A673 (cell line): ENCODE data around the gene TNRC6A. TPM values are rescaled to one million over a fixed set of nuclear protein-coding genes. Genes with fewer than 3 reads are reported as not detected.

Experiments
- BruUV-seq: library from RNA; stranded (reverse); fragments of 400-500 nt; replicated peaks from 2 replicates; lab custom pipeline; 2021; lab: Mats Ljungman, UMichigan
- CTCF ChIA-PET: fragments of 300-600 bp; sonication (Branson Sonifier 250); formaldehyde crosslinking; loops from one replicate; lab custom pipeline; 2022; ENCODE audit warnings: antibody characterized with exemption; lab: Charles Lee
- POLR2A ChIA-PET: fragments of 300-600 bp; sonication (Branson Sonifier 250); formaldehyde crosslinking; loops from one replicate; lab custom pipeline; 2022; ENCODE audit warnings: antibody characterized with exemption; ENCODE audit not compliant: low non-redundant PET; lab: Charles Lee
- DNase-seq: peaks from one replicate; pipeline ENCODE4 v3.0.0-alpha.2; 2015; ENCODE audit warnings: low spot score
- H3K27ac ChIP-seq: fragments of 200-600 bp; sonication (generic); 2 replicates; pipeline ENCODE4 v1.5.1; 2016; ENCODE audit warnings: mixed run types, low read depth, mild to moderate bottlenecking, mixed read lengths, antibody characterized with exemption, low read length; ENCODE audit not compliant: poor library complexity, severe bottlenecking
- H3K27me3 ChIP-seq: fragments of 200-600 bp; sonication (generic); replicated peaks from 2 replicates; pipeline ENCODE4 v1.6.1; 2017; ENCODE audit warnings: mixed run types, low read depth, mild to moderate bottlenecking, mixed read lengths, antibody characterized with exemption, low read length; ENCODE audit not compliant: insufficient read depth, poor library complexity
- H3K36me3 ChIP-seq: fragments of 200-600 bp; sonication (generic); 2 replicates; pipeline ENCODE4 v1.6.1; 2016; ENCODE audit warnings: mixed run types, mild to moderate bottlenecking, mixed read lengths, antibody characterized with exemption, low read length; ENCODE audit not compliant: insufficient read depth, poor library complexity, severe bottlenecking
- H3K4me1 ChIP-seq: fragments of 200-600 bp; sonication (generic); 2 replicates; pipeline ENCODE4 v1.6.1; 2017; ENCODE audit warnings: mixed run types, mild to moderate bottlenecking, mixed read lengths, antibody characterized with exemption, low read length; ENCODE audit not compliant: insufficient read depth, poor library complexity, severe bottlenecking
- H3K4me3 ChIP-seq: fragments of 200-600 bp; sonication (generic); 2 replicates; pipeline ENCODE4 v1.5.1; 2016; ENCODE audit warnings: low read depth, mixed run types, mild to moderate bottlenecking, mixed read lengths, low read length; ENCODE audit not compliant: poor library complexity, severe bottlenecking
- H3K9me3 ChIP-seq: fragments of 200-600 bp; sonication (generic); 2 replicates; pipeline ENCODE4 v1.6.1; 2016; ENCODE audit warnings: mixed run types, low read depth, mild to moderate bottlenecking, mixed read lengths, antibody characterized with exemption, low read length; ENCODE audit not compliant: poor library complexity, severe bottlenecking
- EZH2 ChIP-seq: fragments of 200-600 bp; sonication (generic); IDR thresholded peaks from 2 replicates; pipeline ENCODE4 v1.6.1; 2017; ENCODE audit warnings: borderline replicate concordance, low read depth, mild to moderate bottlenecking, mixed read lengths, antibody characterized with exemption, low read length; ENCODE audit not compliant: poor library complexity, severe bottlenecking
- intact Hi-C: fragments of 100-400 bp; cut with micrococcal nuclease; formaldehyde crosslinking; loops from one replicate; pipeline ENCODE4 v1.10.0; 2022; ENCODE audit not compliant: unreplicated experiment
- total RNA-seq: library from RNA; stranded (reverse); gene quantifications from 2 replicates; pipeline ENCODE4 v1.2.3, GENCODE V29; 2021
- TF ChIP-seq, protein P1 (sequence below): fragments of 300-800, 200-600 bp; sonication (generic); conservative IDR thresholded peaks from 2 replicates; pipeline ENCODE4 v1.5.1; 2017; ENCODE audit warnings: low read depth, mild to moderate bottlenecking, antibody characterized with exemption, low read length, moderate library complexity, mixed read lengths

Gene TNRC6A
- total RNA-seq, 1 experiment from 2014 or later, result 90.8 TPM

DNA sequence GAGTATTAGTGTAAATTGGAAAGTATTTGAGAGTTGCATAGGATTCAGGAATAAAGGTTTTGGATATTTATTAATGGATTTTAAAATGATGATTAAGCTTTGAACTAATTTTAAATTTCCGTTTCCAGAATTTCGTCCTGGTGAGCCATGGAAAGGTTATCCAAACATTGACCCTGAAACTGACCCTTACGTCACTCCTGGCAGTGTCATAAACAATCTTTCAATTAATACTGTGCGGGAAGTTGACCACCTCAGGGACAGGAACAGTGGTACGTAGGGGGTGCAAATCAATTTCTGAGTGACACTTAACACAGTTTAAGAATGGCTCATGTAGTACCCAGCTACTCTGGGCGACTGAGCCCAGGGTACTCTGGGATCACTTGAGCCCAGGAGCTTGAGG, 87.2 kb downstream of the TNRC6A start:
- TF ChIP-seq EZH2, result no peak
- Histone ChIP-seq H3K4me3 (no peak overlapping the region), H3K9me3 (no peaks in the 10 kb centered on the region), H3K27ac (no peak overlapping the region), H3K4me1 (no peaks in the 10 kb centered on the region), H3K36me3 (peaks cover 94% of the 10 kb centered on the region), H3K27me3 (no peaks in the 10 kb centered on the region)
- no peak for DNase-seq
- BruUV-seq, result no TSS peak
- POLR2A ChIA-PET, result no interaction called here
- intact Hi-C loops, result no loop called here
- CTCF ChIA-PET, result no interaction called here

GRCh38 chr16:24819462-24820040, 90.1 kb downstream of the TNRC6A start:
- Histone ChIP-seq H3K27ac (no peak overlapping the region), H3K27me3 (no peaks in the 10 kb centered on the region), H3K4me3 (no peak overlapping the region), H3K36me3 (peaks cover 93% of the 10 kb centered on the region), H3K4me1 (no peaks in the 10 kb centered on the region), H3K9me3 (no peaks in the 10 kb centered on the region)
- no peak for TF ChIP-seq EZH2
- TF ChIP-seq, protein P1, sequence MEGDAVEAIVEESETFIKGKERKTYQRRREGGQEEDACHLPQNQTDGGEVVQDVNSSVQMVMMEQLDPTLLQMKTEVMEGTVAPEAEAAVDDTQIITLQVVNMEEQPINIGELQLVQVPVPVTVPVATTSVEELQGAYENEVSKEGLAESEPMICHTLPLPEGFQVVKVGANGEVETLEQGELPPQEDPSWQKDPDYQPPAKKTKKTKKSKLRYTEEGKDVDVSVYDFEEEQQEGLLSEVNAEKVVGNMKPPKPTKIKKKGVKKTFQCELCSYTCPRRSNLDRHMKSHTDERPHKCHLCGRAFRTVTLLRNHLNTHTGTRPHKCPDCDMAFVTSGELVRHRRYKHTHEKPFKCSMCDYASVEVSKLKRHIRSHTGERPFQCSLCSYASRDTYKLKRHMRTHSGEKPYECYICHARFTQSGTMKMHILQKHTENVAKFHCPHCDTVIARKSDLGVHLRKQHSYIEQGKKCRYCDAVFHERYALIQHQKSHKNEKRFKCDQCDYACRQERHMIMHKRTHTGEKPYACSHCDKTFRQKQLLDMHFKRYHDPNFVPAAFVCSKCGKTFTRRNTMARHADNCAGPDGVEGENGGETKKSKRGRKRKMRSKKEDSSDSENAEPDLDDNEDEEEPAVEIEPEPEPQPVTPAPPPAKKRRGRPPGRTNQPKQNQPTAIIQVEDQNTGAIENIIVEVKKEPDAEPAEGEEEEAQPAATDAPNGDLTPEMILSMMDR, result no peak
- POLR2A ChIA-PET, result no interaction called here
- DNase-seq, result no peak
- intact Hi-C loops, result no loop called here
- BruUV-seq, result no TSS peak
- CTCF ChIA-PET, result no interaction called here

DNA sequence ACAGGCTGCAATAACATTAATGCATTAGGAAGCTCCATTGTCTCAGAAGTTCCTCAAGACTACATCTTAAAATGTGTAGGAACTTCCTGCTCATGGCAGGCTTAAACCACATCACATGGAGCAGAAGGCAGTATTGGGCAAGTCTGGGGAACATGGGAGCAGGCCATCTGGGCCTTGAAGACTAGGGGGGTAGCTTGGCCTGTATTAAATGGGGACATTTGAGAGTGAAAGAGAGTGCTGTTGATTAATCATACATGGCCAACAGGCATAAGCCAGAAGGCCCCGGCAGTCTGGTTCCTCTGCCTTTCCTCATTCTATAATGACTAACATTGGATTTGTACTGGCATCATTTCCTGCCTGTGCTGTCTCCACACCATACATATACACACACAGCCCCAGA, 91.1 kb downstream of the TNRC6A start:
- CTCF ChIA-PET, result interaction anchor here (0.6 kb wide), 1 partner anchor 23 kb away, joined by 9 read pairs; no protein-coding TSS in a partner anchor
- intact Hi-C loops, result no loop called here

More for the DNA sequence above, 91.1 kb downstream of the TNRC6A start:
- Histone ChIP-seq H3K4me3 (no peak overlapping the region), H3K27me3 (no peaks in the 10 kb centered on the region), H3K9me3 (no peaks in the 10 kb centered on the region), H3K36me3 (peaks cover 84% of the 10 kb centered on the region), H3K4me1 (no peaks in the 10 kb centered on the region), H3K27ac (no peak overlapping the region)
- POLR2A ChIA-PET, result no interaction called here
- no TSS peak for BruUV-seq
- TF ChIP-seq EZH2, result no peak
- TF ChIP-seq, protein P1, result no peak
- no peak for DNase-seq
